ENCODE results near the gene B4GALNT3.
"Not testable (repeated sequence)": the region's sequence is repeated elsewhere in the genome, so short reads cannot be mapped to it uniquely, and the experiment has no call there.

Gene B4GALNT3

GRCh38 chr12:577994-578747 is 118.4 kb downstream of the B4GALNT3 start:
- DNase-seq = not testable (repeated sequence)

GRCh38 chr12:578748-579419 is 119.1 kb downstream of the B4GALNT3 start:
- no peak for DNase-seq

- no peak for DNase-seq
Measured at GRCh38 chr12:579420-580110, 119.8 kb downstream of the B4GALNT3 start.

GRCh38 chr12:580813-581212 is 121.1 kb downstream of the B4GALNT3 start:
- no peak for DNase-seq

GRCh38 chr12:581321-581720 is 121.6 kb downstream of the B4GALNT3 start:
- no peak for DNase-seq

- DNase-seq = no peak
Measured at GRCh38 chr12:581746-582145, 122.0 kb downstream of the B4GALNT3 start.

- DNase-seq = no peak
Measured at GRCh38 chr12:583251-583869, 123.6 kb downstream of the B4GALNT3 start.

- DNase-seq = no peak
Measured at GRCh38 chr12:585062-586061, 125.6 kb downstream of the B4GALNT3 start.

- DNase-seq = no peak
Measured at GRCh38 chr12:586318-587071, 126.8 kb downstream of the B4GALNT3 start.

GRCh38 chr12:587132-588023 is 127.6 kb downstream of the B4GALNT3 start:
- DNase-seq = no peak

GRCh38 chr12:588024-588322 is 128.2 kb downstream of the B4GALNT3 start:
- no peak for DNase-seq

GRCh38 chr12:588646-589045 is 128.9 kb downstream of the B4GALNT3 start:
- DNase-seq = no peak

- DNase-seq = no peak
Measured at GRCh38 chr12:590206-590750, 130.5 kb downstream of the B4GALNT3 start.

- no peak for DNase-seq
Measured at GRCh38 chr12:591167-592023, 131.7 kb downstream of the B4GALNT3 start.

- DNase-seq = no peak
Measured at GRCh38 chr12:592024-592505, 132.3 kb downstream of the B4GALNT3 start.

- no peak for DNase-seq
Measured at GRCh38 chr12:593396-594270, 133.9 kb downstream of the B4GALNT3 start.

GRCh38 chr12:597926-598568 is 138.3 kb downstream of the B4GALNT3 start:
- no peak for DNase-seq

Measured in left hindlimb (tissue), 1 donor.